Thoracic aorta (tissue), 2 donors: Measurements from ENCODE around the gene IL1RL2. TPM values are rescaled to one million over a fixed set of nuclear protein-coding genes. Genes with fewer than 3 reads are reported as not detected.

Experiments
- ATAC-seq: fragments of 150-250 bp; one replicate; pipeline ENCODE4 v1.8.0; 2017; ENCODE audit warnings: low read depth; ENCODE audit not compliant: insufficient number of reproducible peaks, low FRiP score
- DNase-seq: peaks from one replicate; pipeline ENCODE4 v3.0.0-alpha.2; 2020; ENCODE audit warnings: low spot score
- H3K27ac ChIP-seq, 2 donors: fragments of 200-600 bp; sonication (generic); 1 replicate in 1 of 2; 2 replicates in 1 of 2; pipeline ENCODE4 v1.5.1; 2016; ENCODE audit warnings: mild to moderate bottlenecking in 2 of 2, moderate library complexity in 2 of 2
- H3K27me3 ChIP-seq: fragments of 200-600 bp; sonication (generic); replicated peaks from 2 replicates; pipeline ENCODE4 v1.6.0; 2016; ENCODE audit warnings: mild to moderate bottlenecking; ENCODE audit not compliant: insufficient read depth
- H3K36me3 ChIP-seq: fragments of 200-600 bp; sonication (generic); one replicate; pipeline ENCODE4 v1.5.1; 2016
- H3K4me1 ChIP-seq, 2 donors: fragments of 200-600 bp; sonication (generic); 1 replicate in 1 of 2; 2 replicates in 1 of 2; pipeline versions ENCODE4 v1.5.1 to v1.6.0; 2016; ENCODE audit warnings: low read depth in 2 of 2, mild to moderate bottlenecking in 1 of 2; ENCODE audit not compliant: control insufficient read depth in 1 of 2
- H3K4me3 ChIP-seq: fragments of 200-600 bp; sonication (generic); 2 replicates; pipeline ENCODE4 v1.5.1; 2016; ENCODE audit warnings: mild to moderate bottlenecking
- H3K9me3 ChIP-seq: fragments of 200-600 bp; sonication (generic); 2 replicates; pipeline ENCODE4 v1.5.1; 2016
- CTCF ChIP-seq: fragments of 200-600 bp; sonication (generic); IDR thresholded peaks from one replicate; pipeline ENCODE4 v1.5.1; 2019; ENCODE audit warnings: antibody characterized with exemption
- total RNA-seq, 2 donors: library from RNA; depleted of rRNA; stranded (reverse); fragments of >200 nt; gene quantifications; one replicate each; pipeline versions ENCODE4 v1.1.0 to v1.2.3, GENCODE V29; 2016

IL1RL2 gene
- total RNA-seq, 2 donors from 2014 or later = 0.68 to 1.3 TPM

GRCh38 chr2:102284611-102285010, 97.8 kb downstream of the IL1RL2 start:
- no peaks in the 10 kb centered on the region for H3K9me3 ChIP-seq
- no peak for ATAC-seq
- H3K4me3 ChIP-seq = no peak overlapping the region
- no peak for DNase-seq
- H3K27ac ChIP-seq = no peak overlapping the region
- H3K36me3 ChIP-seq = no peaks in the 10 kb centered on the region
- no peaks in the 10 kb centered on the region for H3K27me3 ChIP-seq
- H3K4me1 ChIP-seq = no peaks in the 10 kb centered on the region
- no peak for TF ChIP-seq CTCF

- H3K4me3 ChIP-seq = no peak overlapping the region
- no peak overlapping the region for H3K27ac ChIP-seq
- no peaks in the 10 kb centered on the region for H3K4me1 ChIP-seq
- H3K36me3 ChIP-seq = no peaks in the 10 kb centered on the region
- H3K9me3 ChIP-seq = no peaks in the 10 kb centered on the region
- ATAC-seq = no peak
- H3K27me3 ChIP-seq = no peaks in the 10 kb centered on the region
- TF ChIP-seq CTCF = no peak
- no peak for DNase-seq
Measured at GRCh38 chr2:102285368-102285767, 98.5 kb downstream of the IL1RL2 start.

GRCh38 chr2:102286041-102286440, 99.2 kb downstream of the IL1RL2 start:
- H3K9me3 ChIP-seq = no peaks in the 10 kb centered on the region
- H3K27me3 ChIP-seq = no peaks in the 10 kb centered on the region
- no peak for TF ChIP-seq CTCF
- no peaks in the 10 kb centered on the region for H3K36me3 ChIP-seq
- no peak for ATAC-seq
- no peak for DNase-seq
- no peak overlapping the region for H3K4me3 ChIP-seq
- no peaks in the 10 kb centered on the region for H3K4me1 ChIP-seq
- no peak overlapping the region for H3K27ac ChIP-seq

GRCh38 chr2:102289129-102289528, 102.3 kb downstream of the IL1RL2 start:
- no peak for DNase-seq
- no peak for ATAC-seq
- Histone ChIP-seq H3K27me3 (no peaks in the 10 kb centered on the region), H3K4me1 (no peaks in the 10 kb centered on the region), H3K9me3 (no peaks in the 10 kb centered on the region), H3K36me3 (no peaks in the 10 kb centered on the region), H3K4me3 (no peak overlapping the region), H3K27ac (no peak overlapping the region)
- TF ChIP-seq CTCF = no peak

Other genes with a start within 250 kb of the IL1RL2 start
- 10 to 100 TPM; 18.3 to 47.7 TPM for gene IL1R2, start 195.1 kb upstream of the IL1RL2 start, total RNA-seq
- gene IL1R1, start 44.3 kb upstream of the IL1RL2 start, total RNA-seq = 100 to 1,000 TPM in 1 of 2 donors, 10 to 100 TPM in 1; 65.1 to 281 TPM
- 10 to 100 TPM; 22.2 to 32.8 TPM for gene IL1RL1, start 124.5 kb downstream of the IL1RL2 start, total RNA-seq
- 10 to 100 TPM in 1 of 2 donors, 1 to 10 TPM in 1; 9.3 to 22.2 TPM for gene IL18R1, start 168.8 kb downstream of the IL1RL2 start, total RNA-seq
- 10 to 100 TPM in 1 of 2 donors, 1 to 10 TPM in 1; 1.4 to 32.1 TPM for gene IL18RAP, start 236.1 kb downstream of the IL1RL2 start, total RNA-seq